Skeletal muscle satellite cell (primary cell): ENCODE data around the gene TRIM9.
A peak's percentile ranks its signal among the peaks of the same experiment; 100 is the strongest.

Experiments
- H3K27me3 ChIP-seq: 2 replicates; pipeline ENCODE4 v1.7.0; 2013; ENCODE audit warnings: low read length; ENCODE audit not compliant: control insufficient read depth, insufficient read depth
- H3K36me3 ChIP-seq: 2 replicates; pipeline ENCODE4 v1.7.0; 2013; ENCODE audit warnings: mild to moderate bottlenecking, control low read depth, low read length; ENCODE audit not compliant: insufficient read depth
- H3K4me1 ChIP-seq: 2 replicates; pipeline ENCODE4 v1.7.0; 2013; ENCODE audit warnings: low read length; ENCODE audit not compliant: control insufficient read depth, insufficient read depth
- H3K4me2 ChIP-seq: 2 replicates; pipeline ENCODE4 v1.7.0; 2013; ENCODE audit warnings: mild to moderate bottlenecking, low read length
- H3K4me3 ChIP-seq: 2 replicates; pipeline ENCODE4 v1.7.0; 2013; ENCODE audit warnings: low read length
- H3K9ac ChIP-seq: 2 replicates; pipeline ENCODE4 v1.7.0; 2013; ENCODE audit warnings: mild to moderate bottlenecking, low read depth, low read length, moderate library complexity
- H3K9me3 ChIP-seq: replicated peaks from 2 replicates; pipeline ENCODE4 v1.7.0; 2013; ENCODE audit warnings: mild to moderate bottlenecking, control low read depth, low read length

The TRIM9 gene

GRCh38 chr14:51044961-51045360 is 49.9 kb downstream of the TRIM9 start:
- H3K4me1 ChIP-seq = no peaks in the 10 kb centered on the region
- no peak overlapping the region for H3K4me2 ChIP-seq
- H3K9me3 ChIP-seq = no peaks in the 10 kb centered on the region
- no peak overlapping the region for H3K4me3 ChIP-seq
- no peak overlapping the region for H3K9ac ChIP-seq
- H3K36me3 ChIP-seq = no peaks in the 10 kb centered on the region
- peaks cover 41% of the 10 kb centered on the region for H3K27me3 ChIP-seq

- Histone ChIP-seq H3K9ac (no peak overlapping the region), H3K36me3 (no peaks in the 10 kb centered on the region), H3K4me2 (no peak overlapping the region), H3K4me3 (no peak overlapping the region), H3K4me1 (no peaks in the 10 kb centered on the region), H3K9me3 (no peaks in the 10 kb centered on the region), H3K27me3 (peaks cover 29% of the 10 kb centered on the region)
Observed at GRCh38 chr14:51041883-51042282, 53.0 kb downstream of the TRIM9 start.

GRCh38 chr14:51041108-51041531 is 53.8 kb downstream of the TRIM9 start:
- no peaks in the 10 kb centered on the region for H3K4me1 ChIP-seq
- H3K4me2 ChIP-seq = no peak overlapping the region
- H3K36me3 ChIP-seq = no peaks in the 10 kb centered on the region
- no peaks in the 10 kb centered on the region for H3K9me3 ChIP-seq
- H3K9ac ChIP-seq = no peak overlapping the region
- no peak overlapping the region for H3K4me3 ChIP-seq
- peaks cover 26% of the 10 kb centered on the region for H3K27me3 ChIP-seq

- Histone ChIP-seq H3K9ac (no peak overlapping the region), H3K36me3 (no peaks in the 10 kb centered on the region), H3K4me3 (no peak overlapping the region), H3K4me1 (no peaks in the 10 kb centered on the region), H3K4me2 (no peak overlapping the region), H3K9me3 (no peaks in the 10 kb centered on the region), H3K27me3 (peaks cover 26% of the 10 kb centered on the region)
Observed at GRCh38 chr14:51039252-51039651, 55.7 kb downstream of the TRIM9 start.

- H3K9me3 ChIP-seq = no peaks in the 10 kb centered on the region
- H3K36me3 ChIP-seq = no peaks in the 10 kb centered on the region
- no peak overlapping the region for H3K9ac ChIP-seq
- no peak overlapping the region for H3K4me2 ChIP-seq
- no peaks in the 10 kb centered on the region for H3K4me1 ChIP-seq
- peaks cover 5% of the 10 kb centered on the region for H3K27me3 ChIP-seq
- H3K4me3 ChIP-seq = no peak overlapping the region
Observed at GRCh38 chr14:51035611-51036192, 59.2 kb downstream of the TRIM9 start.

GRCh38 chr14:51028851-51029754 is 65.8 kb downstream of the TRIM9 start:
- peak overlapping the region; percentile 23 for H3K4me2 ChIP-seq
- no peaks in the 10 kb centered on the region for H3K9me3 ChIP-seq
- peaks cover 2% of the 10 kb centered on the region for H3K4me1 ChIP-seq
- H3K9ac ChIP-seq = no peak overlapping the region
- peaks cover 11% of the 10 kb centered on the region for H3K27me3 ChIP-seq
- H3K4me3 ChIP-seq = no peak overlapping the region
- no peaks in the 10 kb centered on the region for H3K36me3 ChIP-seq

GRCh38 chr14:51028361-51028760 is 66.5 kb downstream of the TRIM9 start:
- Histone ChIP-seq H3K36me3 (no peaks in the 10 kb centered on the region), H3K9ac (no peak overlapping the region), H3K4me3 (no peak overlapping the region), H3K4me2 (no peak overlapping the region), H3K27me3 (peaks cover 11% of the 10 kb centered on the region), H3K4me1 (peaks cover 4% of the 10 kb centered on the region), H3K9me3 (no peaks in the 10 kb centered on the region)

GRCh38 chr14:51024377-51024776 is 70.5 kb downstream of the TRIM9 start:
- Histone ChIP-seq H3K9ac (no peak overlapping the region), H3K4me1 (peaks cover 22% of the 10 kb centered on the region), H3K9me3 (no peaks in the 10 kb centered on the region), H3K27me3 (peaks cover 11% of the 10 kb centered on the region), H3K4me3 (no peak overlapping the region), H3K4me2 (no peak overlapping the region), H3K36me3 (no peaks in the 10 kb centered on the region)

GRCh38 chr14:51023964-51024363 is 70.9 kb downstream of the TRIM9 start:
- Histone ChIP-seq H3K4me1 (peaks cover 26% of the 10 kb centered on the region), H3K9ac (no peak overlapping the region), H3K36me3 (no peaks in the 10 kb centered on the region), H3K27me3 (peaks cover 11% of the 10 kb centered on the region), H3K4me2 (no peak overlapping the region), H3K4me3 (no peak overlapping the region), H3K9me3 (no peaks in the 10 kb centered on the region)

GRCh38 chr14:51022769-51023168 is 72.1 kb downstream of the TRIM9 start:
- Histone ChIP-seq H3K9ac (no peak overlapping the region), H3K4me2 (no peak overlapping the region), H3K27me3 (peaks cover under 1% of the 10 kb centered on the region), H3K9me3 (no peaks in the 10 kb centered on the region), H3K36me3 (no peaks in the 10 kb centered on the region), H3K4me1 (peaks cover 36% of the 10 kb centered on the region), H3K4me3 (no peak overlapping the region)

- Histone ChIP-seq H3K9me3 (no peaks in the 10 kb centered on the region), H3K27me3 (no peaks in the 10 kb centered on the region), H3K4me3 (no peak overlapping the region), H3K4me1 (peaks cover 36% of the 10 kb centered on the region), H3K36me3 (no peaks in the 10 kb centered on the region), H3K9ac (peak overlapping the region; percentile 23), H3K4me2 (no peak overlapping the region)
Observed at GRCh38 chr14:51020024-51020710, 74.7 kb downstream of the TRIM9 start.
